ENCODE data around the gene ERCC6L. TPM values are rescaled to one million over a fixed set of nuclear protein-coding genes. Genes with fewer than 3 reads are reported as not detected.

ERCC6L gene
- total RNA-seq, 1 experiment from 2014 or later, result 14.6 TPM

GRCh38 chrX:72262077-72262476, 23.2 kb upstream of the ERCC6L start:
- Histone ChIP-seq H3K79me2 (ENCODE audit: low read length) (no peaks in the 10 kb centered on the region), H3F3A (ENCODE audit: low read length, unreplicated experiment) (no peaks in the 10 kb centered on the region), H2AFZ (ENCODE audit: low read length) (no peak overlapping the region), H3K4me3 (ENCODE audit: low read length) (no peak overlapping the region), H3K27me3 (ENCODE audit: low read length) (no peaks in the 10 kb centered on the region), H3K9me2 (replicated peaks; ENCODE audit: low read length) (no peaks in the 10 kb centered on the region), H3K36me3 (ENCODE audit: low read depth, low read length) (no peaks in the 10 kb centered on the region), H3K4me2 (ENCODE audit: low read length) (no peak overlapping the region), H3K27ac (ENCODE audit: low read length) (no peak overlapping the region), H4K20me1 (ENCODE audit: low read length) (no peaks in the 10 kb centered on the region), H3K9me3 (ENCODE audit: low read length) (no peaks in the 10 kb centered on the region), H3K9ac (ENCODE audit: low read length) (no peak overlapping the region), H3K4me1 (ENCODE audit: insufficient read depth, low read length) (peaks cover 9% of the 10 kb centered on the region)
- CTCF ChIA-PET, result no interaction called here
- BruUV-seq (replicated peaks), result no TSS peak
- intact Hi-C loops (cut with micrococcal nuclease), result no loop called here
- no peak for DNase-seq
- ATAC-seq, result no peak
- TF ChIP-seq CTCF (conservative IDR thresholded peaks at IDR 0.05; ENCODE audit: low read depth, low read length), result no peak
- no peak for TF ChIP-seq EZH2 (IDR thresholded peaks at IDR 0.05; ENCODE audit: low read length, unreplicated experiment)
- no peak for TF ChIP-seq EZH2phosphoT487 (IDR thresholded peaks at IDR 0.05; ENCODE audit: borderline replicate concordance, low read length)
- POLR2A ChIA-PET (ENCODE audit: unreplicated experiment), result no interaction called here

GRCh38 chrX:72260448-72260847, 21.6 kb upstream of the ERCC6L start:
- no peaks in the 10 kb centered on the region for H3K36me3 ChIP-seq (ENCODE audit: low read depth, low read length)
- ChIA-PET CTCF (interaction anchor here (0.6 kb wide), 1 partner anchor 16 kb away, joined by 3 read pairs; no protein-coding TSS in a partner anchor), POLR2A (ENCODE audit: unreplicated experiment) (no interaction called here)

More at GRCh38 chrX:72260448-72260847, 21.6 kb upstream of the ERCC6L start:
- DNase-seq (no peak), ATAC-seq (no peak)
- no peak overlapping the region for H3K27ac ChIP-seq (ENCODE audit: low read length)
- no peak overlapping the region for H3K9ac ChIP-seq (ENCODE audit: low read length)
- no TSS peak for BruUV-seq (replicated peaks)
- H3K4me1 ChIP-seq (ENCODE audit: insufficient read depth, low read length), result peaks cover 9% of the 10 kb centered on the region
- H3K4me3 ChIP-seq (ENCODE audit: low read length), result no peak overlapping the region
- H3F3A ChIP-seq (ENCODE audit: low read length, unreplicated experiment), result no peaks in the 10 kb centered on the region
- TF ChIP-seq EZH2phosphoT487 (IDR thresholded peaks at IDR 0.05; ENCODE audit: borderline replicate concordance, low read length), result no peak
- TF ChIP-seq EZH2 (IDR thresholded peaks at IDR 0.05; ENCODE audit: low read length, unreplicated experiment), result no peak
- TF ChIP-seq CTCF (conservative IDR thresholded peaks at IDR 0.05; ENCODE audit: low read depth, low read length), result no peak
- H3K4me2 ChIP-seq (ENCODE audit: low read length), result no peak overlapping the region
- no peak overlapping the region for H2AFZ ChIP-seq (ENCODE audit: low read length)
- H3K9me2 ChIP-seq (replicated peaks; ENCODE audit: low read length), result no peaks in the 10 kb centered on the region
- no peaks in the 10 kb centered on the region for H3K27me3 ChIP-seq (ENCODE audit: low read length)
- H4K20me1 ChIP-seq (ENCODE audit: low read length), result no peaks in the 10 kb centered on the region
- intact Hi-C loops (cut with micrococcal nuclease), result no loop called here
- H3K79me2 ChIP-seq (ENCODE audit: low read length), result no peaks in the 10 kb centered on the region
- no peaks in the 10 kb centered on the region for H3K9me3 ChIP-seq (ENCODE audit: low read length)

All from PC-3 (cell line).